G401.6 (cell line): ENCODE results near the gene ATP5F1B.
A peak's percentile ranks its signal among the peaks of the same experiment; 100 is the strongest.

Experiments used
- FAIRE-seq: peaks from 2 replicates; lab custom pipeline; 2012; peaks lifted over from hg19 to GRCh38; lab: Jason Lieb, UNC

The ATP5F1B gene

DNA sequence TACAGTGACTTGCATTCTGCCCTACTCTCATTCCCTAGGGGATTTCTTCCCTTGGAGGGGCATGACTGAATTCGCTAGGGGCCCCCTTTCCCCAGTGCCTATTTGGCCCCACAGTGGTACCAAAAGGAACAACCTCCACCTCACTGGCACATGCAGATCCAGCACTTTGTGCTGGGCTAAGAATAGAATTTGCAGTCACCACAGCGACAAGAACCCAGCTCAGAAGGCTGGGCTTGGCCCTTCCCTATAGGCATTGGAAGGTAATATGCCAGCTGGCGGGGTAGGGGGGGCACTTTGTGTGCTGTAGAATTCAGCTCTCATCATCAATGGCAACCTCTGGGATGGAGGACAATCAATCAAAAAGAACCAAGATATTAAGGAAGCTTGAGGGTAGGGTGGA lies 29.5 kb downstream of the ATP5F1B start:
- FAIRE-seq, result no peak

DNA sequence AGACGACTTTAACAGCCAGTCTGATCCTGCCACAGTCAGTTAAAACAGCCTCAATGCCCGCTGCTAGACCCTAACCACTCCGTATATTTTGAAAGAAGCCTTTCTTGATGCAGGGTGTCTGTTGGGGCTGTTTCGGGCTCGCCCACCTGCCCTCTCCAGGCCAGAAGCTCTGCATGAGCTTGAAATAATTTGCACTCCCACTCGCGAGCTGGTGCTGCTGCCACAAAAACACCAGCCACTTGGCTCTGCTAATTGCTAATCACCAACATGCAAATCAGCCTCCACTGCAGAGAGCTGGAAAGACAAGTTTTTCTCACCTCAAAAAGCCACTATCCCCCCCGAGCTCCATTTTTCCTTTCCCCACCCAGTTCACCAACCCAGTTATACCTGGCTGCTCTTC lies 31.2 kb downstream of the ATP5F1B start:
- FAIRE-seq, result no peak

- no peak for FAIRE-seq
These were observed 41.4 kb downstream of the ATP5F1B start for GRCh38 chr12:56604355-56604754.

- FAIRE-seq, result no peak
These were observed 43.5 kb downstream of the ATP5F1B start for GRCh38 chr12:56602239-56602638.

DNA sequence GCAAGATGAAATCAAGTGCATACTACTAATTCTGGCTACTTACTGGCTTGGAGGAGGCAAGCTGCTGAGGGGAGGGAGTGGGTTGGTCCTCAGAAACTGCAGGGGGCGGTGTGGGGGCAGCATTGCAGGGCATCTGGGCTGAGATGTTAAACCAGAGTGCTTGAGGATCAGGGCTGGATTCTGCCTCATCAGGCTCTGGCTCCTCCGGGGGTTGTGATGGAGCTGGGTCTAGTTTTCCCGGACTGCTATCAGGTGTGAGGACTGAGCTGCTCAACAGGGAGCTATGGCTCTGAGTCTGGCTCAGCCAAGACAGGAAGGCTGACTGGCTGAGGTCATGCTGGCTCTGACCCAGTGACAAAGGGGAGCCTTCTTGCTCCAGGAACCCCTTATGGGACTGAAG lies 44.3 kb downstream of the ATP5F1B start:
- no peak for FAIRE-seq

- FAIRE-seq, result no peak
These were observed 45.0 kb downstream of the ATP5F1B start for GRCh38 chr12:56600753-56601152.

- no peak for FAIRE-seq
These were observed 46.0 kb downstream of the ATP5F1B start for GRCh38 chr12:56599797-56600196.

DNA sequence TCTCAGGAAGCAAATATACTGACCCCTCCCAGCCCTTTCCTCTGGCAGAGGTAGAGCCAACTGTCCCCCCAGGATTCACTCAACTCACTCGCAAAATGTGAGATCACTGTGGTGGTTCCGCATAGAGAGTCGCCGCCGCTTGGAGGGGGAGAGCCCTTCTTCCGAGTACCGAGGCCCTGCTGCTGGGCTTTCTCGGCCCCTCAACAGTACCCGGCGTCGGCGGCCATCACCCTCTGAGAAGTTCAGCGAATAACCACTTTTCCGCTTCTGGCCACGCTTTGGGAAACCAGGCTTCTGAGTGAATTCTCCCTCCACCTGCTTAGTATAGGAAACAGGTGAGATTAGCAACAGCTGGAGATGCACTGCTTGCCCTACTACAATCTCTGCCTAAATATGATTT lies 46.7 kb downstream of the ATP5F1B start:
- FAIRE-seq, result no peak

GRCh38 chr12:56596815-56597214 lies 49.0 kb downstream of the ATP5F1B start:
- FAIRE-seq, result no peak

DNA sequence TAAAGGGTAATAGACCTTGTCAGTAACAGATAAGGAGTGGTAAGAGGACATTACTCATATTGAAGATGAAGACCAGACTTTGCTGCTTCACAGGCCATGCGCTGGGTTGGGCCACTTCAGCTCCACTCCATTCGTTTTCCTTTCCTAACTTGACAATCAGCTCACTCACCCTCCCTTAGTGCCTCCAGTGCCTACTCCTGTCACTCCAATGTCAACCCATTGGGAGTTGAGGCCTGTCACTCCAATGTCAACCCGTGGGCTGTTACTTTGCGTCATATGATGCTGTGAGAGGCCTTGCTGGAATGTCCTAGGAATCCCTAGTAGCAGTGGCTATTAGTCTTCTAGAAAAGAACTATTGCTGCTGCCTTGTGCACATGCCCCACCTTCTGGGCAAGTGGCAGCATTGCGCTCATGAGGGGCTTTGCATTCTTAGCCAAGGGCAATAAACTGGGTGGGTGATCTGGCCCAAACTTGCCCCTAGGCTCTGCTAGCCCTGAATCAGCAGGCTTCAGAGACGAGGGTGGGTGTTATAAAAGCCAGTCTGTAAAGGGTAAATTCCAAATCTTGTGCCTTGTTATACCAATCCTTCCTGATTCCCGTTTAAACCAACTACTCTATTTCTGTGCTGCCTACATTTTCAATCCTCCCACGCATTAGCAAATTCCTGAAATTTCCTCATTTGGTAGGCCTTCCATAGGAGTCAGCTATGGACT lies 51.7 kb downstream of the ATP5F1B start:
- peak; percentile 73 for FAIRE-seq

DNA sequence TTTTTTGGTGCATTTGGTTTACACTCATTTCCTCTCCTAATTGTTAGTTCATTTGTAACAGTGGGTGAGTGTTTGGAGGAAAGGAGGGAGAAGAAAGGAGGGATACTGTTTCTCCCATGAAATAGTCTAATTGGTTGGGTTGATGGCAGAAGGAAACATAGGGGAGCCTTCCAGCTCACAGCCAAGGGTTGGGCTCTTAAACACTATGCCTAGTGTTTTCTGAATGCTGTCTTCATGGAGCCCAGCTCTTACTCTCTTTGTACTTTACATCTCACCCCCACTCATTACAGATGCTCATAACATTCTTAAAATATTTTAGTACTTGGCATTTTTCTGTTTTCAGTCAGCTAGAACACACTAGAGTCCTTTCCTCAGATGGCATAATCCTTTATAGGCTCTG lies 53.8 kb downstream of the ATP5F1B start:
- no peak for FAIRE-seq

GRCh38 chr12:56591126-56591525 lies 54.7 kb downstream of the ATP5F1B start:
- FAIRE-seq, result no peak

- FAIRE-seq, result no peak
These were observed 55.5 kb downstream of the ATP5F1B start for GRCh38 chr12:56590237-56590830.

DNA sequence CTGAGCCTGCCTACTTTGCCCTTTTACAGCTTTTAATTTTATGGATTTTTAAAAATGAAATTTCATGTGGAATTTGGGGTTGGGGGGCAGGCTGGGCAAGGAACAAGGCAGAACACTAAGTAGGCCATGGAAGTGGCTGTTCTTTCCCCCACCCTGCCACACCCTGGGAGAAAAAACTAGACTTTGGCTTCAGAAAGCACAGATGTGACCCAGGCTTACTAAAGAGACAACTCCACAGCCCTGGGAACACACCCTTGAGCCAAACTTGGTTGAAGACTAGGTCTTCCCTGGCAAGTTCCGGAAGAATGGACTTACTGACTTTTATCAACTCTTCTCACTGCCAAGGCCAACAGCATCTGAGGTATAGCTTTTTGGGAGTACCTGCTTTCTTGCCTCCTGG lies 56.0 kb downstream of the ATP5F1B start:
- FAIRE-seq, result no peak
